ENCODE data around the gene BMAL2.

DNA sequence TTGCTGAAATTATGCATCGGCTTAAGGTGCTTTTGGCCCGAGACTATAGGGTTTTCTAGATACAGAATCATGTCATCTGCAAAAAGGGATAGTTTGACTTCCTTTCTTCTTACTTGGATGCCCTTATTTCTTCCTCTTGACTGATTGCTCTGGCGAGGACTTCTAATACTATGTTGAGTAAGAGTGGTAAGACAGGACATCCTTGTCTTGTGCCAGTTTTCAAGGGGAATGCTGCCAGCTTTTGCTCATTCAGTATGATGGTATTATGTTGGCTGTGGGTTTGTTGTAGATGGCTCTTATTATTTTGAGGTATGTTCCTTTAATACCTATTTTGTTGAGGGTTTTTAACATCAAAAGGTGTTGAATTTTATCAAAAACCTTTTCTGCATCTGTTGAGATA lies 8.3 kb downstream of the BMAL2 start:
- no peak for TF ChIP-seq POLR2A (IDR thresholded peaks at IDR 0.05; ENCODE audit: low read depth, low read length)
- no peak for TF ChIP-seq POLR2AphosphoS5 (IDR thresholded peaks at IDR 0.05; ENCODE audit: low read depth, low read length)
- no peak for TF ChIP-seq TAF1 (IDR thresholded peaks at IDR 0.05; ENCODE audit: borderline replicate concordance, low read depth, low read length)

Measured in GM12892 (cell line).